ENCODE results near the gene PIN4.

PIN4 gene

GRCh38 chrX:72230290-72230689, 48.7 kb downstream of the PIN4 start:
- Histone ChIP-seq H3K27me3 (ENCODE audit: insufficient read depth, insufficient read length) (no peaks in the 10 kb centered on the region), H3K9ac (ENCODE audit: insufficient read length, low read depth) (no peak overlapping the region), H3K36me3 (ENCODE audit: insufficient read depth, insufficient read length, low read length) (peaks cover 55% of the 10 kb centered on the region), H3K4me1 (ENCODE audit: insufficient read depth, insufficient read length) (no peaks in the 10 kb centered on the region), H3K4me3 (ENCODE audit: insufficient read length, low read depth) (no peak overlapping the region), H3K9me3 (ENCODE audit: insufficient read depth, low read length) (peaks cover 66% of the 10 kb centered on the region)
- no peak for DNase-seq (ENCODE audit: low read depth, low spot score)
- TF ChIP-seq SUZ12 (IDR thresholded peaks at IDR 0.05; ENCODE audit: extremely low read depth, insufficient read depth, insufficient read length), result no peak
- TF ChIP-seq ZNF274 (IDR thresholded peaks at IDR 0.05; ENCODE audit: low read depth, low read length), result no peak
- TF ChIP-seq YY1 (IDR thresholded peaks at IDR 0.05; ENCODE audit: insufficient read depth, insufficient read length), result no peak

GRCh38 chrX:72236841-72237240, 55.3 kb downstream of the PIN4 start:
- peaks cover 12% of the 10 kb centered on the region for H3K9me3 ChIP-seq (ENCODE audit: insufficient read depth, low read length)
- no peak overlapping the region for H3K9ac ChIP-seq (ENCODE audit: insufficient read length, low read depth)
- no peak overlapping the region for H3K4me3 ChIP-seq (ENCODE audit: insufficient read length, low read depth)
- H3K36me3 ChIP-seq (ENCODE audit: insufficient read depth, insufficient read length, low read length), result peaks cover 39% of the 10 kb centered on the region
- TF ChIP-seq SUZ12 (IDR thresholded peaks at IDR 0.05; ENCODE audit: extremely low read depth, insufficient read depth, insufficient read length) (no peak), YY1 (IDR thresholded peaks at IDR 0.05; ENCODE audit: insufficient read depth, insufficient read length) (no peak), ZNF274 (IDR thresholded peaks at IDR 0.05; ENCODE audit: low read depth, low read length) (no peak)
- no peaks in the 10 kb centered on the region for H3K4me1 ChIP-seq (ENCODE audit: insufficient read depth, insufficient read length)
- no peaks in the 10 kb centered on the region for H3K27me3 ChIP-seq (ENCODE audit: insufficient read depth, insufficient read length)
- DNase-seq (ENCODE audit: low read depth, low spot score), result no peak

- no peaks in the 10 kb centered on the region for H3K4me1 ChIP-seq (ENCODE audit: insufficient read depth, insufficient read length)
- TF ChIP-seq YY1 (IDR thresholded peaks at IDR 0.05; ENCODE audit: insufficient read depth, insufficient read length) (no peak), ZNF274 (IDR thresholded peaks at IDR 0.05; ENCODE audit: low read depth, low read length) (no peak), SUZ12 (IDR thresholded peaks at IDR 0.05; ENCODE audit: extremely low read depth, insufficient read depth, insufficient read length) (no peak)
- no peak for DNase-seq (ENCODE audit: low read depth, low spot score)
- H3K36me3 ChIP-seq (ENCODE audit: insufficient read depth, insufficient read length, low read length), result peaks cover 31% of the 10 kb centered on the region
- peak overlapping the region; percentile 69 for H3K4me3 ChIP-seq (ENCODE audit: insufficient read length, low read depth)
- H3K27me3 ChIP-seq (ENCODE audit: insufficient read depth, insufficient read length), result no peaks in the 10 kb centered on the region
- H3K9ac ChIP-seq (ENCODE audit: insufficient read length, low read depth), result peak overlapping the region; percentile 84
- 0 out of 2 replicates have a peak, but pooled peaks cover under 1% of the 10 kb centered on the region for H3K9me3 ChIP-seq (ENCODE audit: insufficient read depth, low read length)
These were observed 56.6 kb downstream of the PIN4 start for GRCh38 chrX:72238183-72238582.

GRCh38 chrX:72238721-72239475, 57.3 kb downstream of the PIN4 start, which contains the start of gene ERCC6L:
ERCC6L (minus strand) TSS chrX:72239027; CDS start chrX:72238911, 116 bp downstream.
- TF ChIP-seq YY1 (IDR thresholded peaks at IDR 0.05; ENCODE audit: insufficient read depth, insufficient read length), result no peak
- TF ChIP-seq SUZ12 (IDR thresholded peaks at IDR 0.05; ENCODE audit: extremely low read depth, insufficient read depth, insufficient read length), result no peak
- no peak for TF ChIP-seq ZNF274 (IDR thresholded peaks at IDR 0.05; ENCODE audit: low read depth, low read length)
- H3K9me3 ChIP-seq (ENCODE audit: insufficient read depth, low read length), result no peaks in the 10 kb centered on the region
- DNase-seq (ENCODE audit: low read depth, low spot score), result peak; percentile 89
- peak within 1 kb of the TSS; percentile 69 for H3K4me3 ChIP-seq (ENCODE audit: insufficient read length, low read depth)
- no peaks in the 10 kb centered on the region for H3K4me1 ChIP-seq (ENCODE audit: insufficient read depth, insufficient read length)
- H3K27me3 ChIP-seq (ENCODE audit: insufficient read depth, insufficient read length), result no peaks in the 10 kb centered on the region
- peak within 1 kb of the TSS; percentile 84 for H3K9ac ChIP-seq (ENCODE audit: insufficient read length, low read depth)
- peaks cover 30% of the 10 kb centered on the region for H3K36me3 ChIP-seq (ENCODE audit: insufficient read depth, insufficient read length, low read length)

DNA sequence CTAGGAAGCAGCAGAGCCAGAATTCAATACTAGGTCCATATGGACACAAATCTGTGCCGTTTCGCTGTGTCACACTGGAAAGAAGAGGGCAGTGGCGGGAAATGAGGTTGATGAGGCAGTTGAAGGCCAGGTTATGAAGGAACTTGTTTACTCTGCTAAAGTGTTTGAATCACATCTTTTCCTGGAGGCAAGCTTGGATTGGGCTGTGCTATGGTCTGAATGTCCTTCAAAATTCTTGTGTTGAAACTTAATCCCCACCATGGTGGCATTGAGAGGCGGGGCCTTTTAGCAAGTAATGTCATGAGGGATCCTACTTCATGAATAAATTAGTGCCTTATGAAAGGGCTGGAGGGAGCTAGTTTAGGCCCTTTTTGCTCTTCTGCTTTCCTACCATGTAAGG, 59.4 kb downstream of the PIN4 start:
- no peaks in the 10 kb centered on the region for H3K9me3 ChIP-seq (ENCODE audit: insufficient read depth, low read length)
- H3K36me3 ChIP-seq (ENCODE audit: insufficient read depth, insufficient read length, low read length), result peaks cover 12% of the 10 kb centered on the region
- H3K4me1 ChIP-seq (ENCODE audit: insufficient read depth, insufficient read length), result no peaks in the 10 kb centered on the region
- H3K4me3 ChIP-seq (ENCODE audit: insufficient read length, low read depth), result no peak overlapping the region
- no peak overlapping the region for H3K9ac ChIP-seq (ENCODE audit: insufficient read length, low read depth)
- no peak for TF ChIP-seq SUZ12 (IDR thresholded peaks at IDR 0.05; ENCODE audit: extremely low read depth, insufficient read depth, insufficient read length)
- no peak for TF ChIP-seq ZNF274 (IDR thresholded peaks at IDR 0.05; ENCODE audit: low read depth, low read length)
- no peak for TF ChIP-seq YY1 (IDR thresholded peaks at IDR 0.05; ENCODE audit: insufficient read depth, insufficient read length)
- no peak for DNase-seq (ENCODE audit: low read depth, low spot score)
- H3K27me3 ChIP-seq (ENCODE audit: insufficient read depth, insufficient read length), result no peaks in the 10 kb centered on the region

DNA sequence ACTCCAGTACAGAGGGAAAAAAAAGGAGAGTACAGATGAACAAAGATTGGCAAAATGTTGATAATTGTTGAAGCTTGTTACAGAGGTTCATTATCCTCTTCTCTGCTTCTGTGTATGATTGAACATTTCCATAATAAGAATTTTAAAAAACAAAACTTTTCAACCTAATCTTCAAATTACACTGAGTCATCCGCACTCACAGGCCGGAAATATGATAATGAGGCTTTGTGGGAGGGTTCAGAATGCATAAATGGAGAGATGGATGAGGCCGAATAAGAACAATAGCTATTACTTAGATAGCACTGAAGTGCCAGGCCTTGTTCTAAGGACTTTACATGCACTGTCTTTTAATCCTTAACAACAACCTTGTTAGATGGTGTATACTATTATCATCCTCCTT, 61.9 kb downstream of the PIN4 start:
- no peaks in the 10 kb centered on the region for H3K9me3 ChIP-seq (ENCODE audit: insufficient read depth, low read length)
- DNase-seq (ENCODE audit: low read depth, low spot score), result no peak
- H3K4me3 ChIP-seq (ENCODE audit: insufficient read length, low read depth), result no peak overlapping the region
- H3K9ac ChIP-seq (ENCODE audit: insufficient read length, low read depth), result no peak overlapping the region
- TF ChIP-seq YY1 (IDR thresholded peaks at IDR 0.05; ENCODE audit: insufficient read depth, insufficient read length) (no peak), SUZ12 (IDR thresholded peaks at IDR 0.05; ENCODE audit: extremely low read depth, insufficient read depth, insufficient read length) (no peak), ZNF274 (IDR thresholded peaks at IDR 0.05; ENCODE audit: low read depth, low read length) (no peak)
- H3K4me1 ChIP-seq (ENCODE audit: insufficient read depth, insufficient read length), result no peaks in the 10 kb centered on the region
- no peaks in the 10 kb centered on the region for H3K27me3 ChIP-seq (ENCODE audit: insufficient read depth, insufficient read length)
- H3K36me3 ChIP-seq (ENCODE audit: insufficient read depth, insufficient read length, low read length), result no peaks in the 10 kb centered on the region

GRCh38 chrX:72245461-72246089, 64.0 kb downstream of the PIN4 start:
- Histone ChIP-seq H3K36me3 (ENCODE audit: insufficient read depth, insufficient read length, low read length) (no peaks in the 10 kb centered on the region), H3K4me3 (ENCODE audit: insufficient read length, low read depth) (no peak overlapping the region), H3K4me1 (ENCODE audit: insufficient read depth, insufficient read length) (no peaks in the 10 kb centered on the region), H3K9me3 (ENCODE audit: insufficient read depth, low read length) (0 out of 2 replicates have a peak, but pooled peaks cover 3% of the 10 kb centered on the region), H3K27me3 (ENCODE audit: insufficient read depth, insufficient read length) (no peaks in the 10 kb centered on the region), H3K9ac (ENCODE audit: insufficient read length, low read depth) (no peak overlapping the region)
- no peak for TF ChIP-seq YY1 (IDR thresholded peaks at IDR 0.05; ENCODE audit: insufficient read depth, insufficient read length)
- no peak for TF ChIP-seq SUZ12 (IDR thresholded peaks at IDR 0.05; ENCODE audit: extremely low read depth, insufficient read depth, insufficient read length)
- no peak for TF ChIP-seq ZNF274 (IDR thresholded peaks at IDR 0.05; ENCODE audit: low read depth, low read length)
- DNase-seq (ENCODE audit: low read depth, low spot score), result peak; percentile 55
